Naive thymus-derived CD4-positive, alpha-beta T cell (primary cell): ENCODE data around the gene PANK2. TPM values are rescaled to one million over a fixed set of nuclear protein-coding genes. Genes with fewer than 3 reads are reported as not detected.

Source experiments
- ATAC-seq: fragments of 150-1000 bp; cut with Tn5 transposase; 2 replicates; pipeline ENCODE4 v1.10.0; 2021; ENCODE audit warnings: mild to moderate bottlenecking, moderate library complexity
- CTCF ChIA-PET: fragments of 350-600 bp; sonication (Branson Sonifier 250); formaldehyde crosslinking; loops from one replicate; lab custom pipeline; 2021; ENCODE audit warnings: antibody characterized with exemption; lab: Charles Lee
- POLR2A ChIA-PET: fragments of 350-600 bp; sonication (Branson Sonifier 250); formaldehyde crosslinking; loops from one replicate; lab custom pipeline; 2021; ENCODE audit warnings: antibody characterized with exemption, inconsistent platforms; lab: Charles Lee
- DNase-seq, 9 donors: peaks; one replicate each; pipeline versions ENCODE4 v3.0.0 to v3.0.0-alpha.2; 2020 to 2022; ENCODE audit warnings: mixed read lengths in 1 of 9
- H3K27ac ChIP-seq: one replicate; pipeline ENCODE4 v1.7.0; 2013; ENCODE audit warnings: mild to moderate bottlenecking, low read depth, low read length, moderate library complexity
- H3K27me3 ChIP-seq, 2 donors: one replicate each; pipeline ENCODE4 v1.7.0; 2013; ENCODE audit warnings: low read length in 2 of 2, mild to moderate bottlenecking in 2 of 2, moderate library complexity in 2 of 2; ENCODE audit not compliant: control insufficient read depth in 2 of 2, insufficient read depth in 2 of 2
- H3K36me3 ChIP-seq, 3 experiments: 1 replicate in 2 of 3; 2 replicates in 1 of 3; pipeline ENCODE4 v1.7.0; 2013; ENCODE audit warnings: low read length in 3 of 3, mild to moderate bottlenecking in 3 of 3, moderate library complexity in 1 of 3; ENCODE audit not compliant: insufficient read depth in 3 of 3, control insufficient read depth in 2 of 3
- H3K4me1 ChIP-seq, 2 donors: one replicate each; pipeline ENCODE4 v1.7.0; 2013; ENCODE audit warnings: low read length in 2 of 2, mild to moderate bottlenecking in 2 of 2, moderate library complexity in 1 of 2; ENCODE audit not compliant: control insufficient read depth in 2 of 2, insufficient read depth in 2 of 2
- H3K4me3 ChIP-seq: 2 replicates; pipeline ENCODE4 v1.7.0; 2013; ENCODE audit warnings: mild to moderate bottlenecking, low read length
- H3K9me3 ChIP-seq, 3 experiments: 1 replicate in 2 of 3; 2 replicates in 1 of 3; pipeline ENCODE4 v1.7.0; 2013; ENCODE audit warnings: low read length in 3 of 3; ENCODE audit not compliant: control insufficient read depth in 2 of 3
- H3K27ac Mint-ChIP-seq, 9 donors: one replicate each; pipeline ENCODE4 v1.8.0; 2020 to 2022; ENCODE audit warnings: mixed read lengths in 9 of 9, mild to moderate bottlenecking in 8 of 9, moderate library complexity in 5 of 9, inconsistent platforms in 2 of 9
- H3K27me3 Mint-ChIP-seq, 5 donors: one replicate each; pipeline ENCODE4 v1.8.0; 2021 to 2022; ENCODE audit warnings: mixed read lengths in 5 of 5, mild to moderate bottlenecking in 1 of 5
- H3K36me3 Mint-ChIP-seq, 5 donors: one replicate each; pipeline ENCODE4 v1.8.0; 2020 to 2022; ENCODE audit warnings: mixed read lengths in 5 of 5, mild to moderate bottlenecking in 3 of 5, inconsistent platforms in 1 of 5
- H3K4me1 Mint-ChIP-seq, 7 donors: one replicate each; pipeline ENCODE4 v1.8.0; 2020 to 2022; ENCODE audit warnings: mixed read lengths in 7 of 7, mild to moderate bottlenecking in 3 of 7, inconsistent platforms in 1 of 7
- H3K4me3 Mint-ChIP-seq, 10 donors: one replicate each; pipeline ENCODE4 v1.8.0; 2020 to 2022; ENCODE audit warnings: mild to moderate bottlenecking in 10 of 10, mixed read lengths in 10 of 10, moderate library complexity in 6 of 10, inconsistent platforms in 2 of 10
- H3K9me3 Mint-ChIP-seq, 11 donors: one replicate each; pipeline ENCODE4 v1.8.0; 2020 to 2022; ENCODE audit warnings: mixed read lengths in 11 of 11, mild to moderate bottlenecking in 4 of 11, inconsistent platforms in 1 of 11, moderate library complexity in 1 of 11
- intact Hi-C, 2 donors: fragments of 100-400 bp; cut with micrococcal nuclease; formaldehyde crosslinking; loops; one replicate each; pipeline ENCODE4 v1.15.1; 2023
- polyA plus RNA-seq, 2 donors: library from polyadenylated mRNA; unstranded; fragments of 300-500 nt; fragmentation: Illumina TruSeq; gene quantifications; one replicate each; pipeline ENCODE4 v1.2.3, GENCODE V29; 2021
- total RNA-seq, 6 experiments: library from RNA in 5 of 6; stranded (reverse) in 5 of 6; gene quantifications; 1 replicate in 5 of 6; 2 replicates in 1 of 6; pipeline ENCODE4 v1.2.3 and lab custom pipeline; 2021 to 2026

The PANK2 gene
- total and polyA plus RNA-seq, 7 experiments from 2014 or later = 39.0 to 69.7 (median 46.9) TPM

DNA sequence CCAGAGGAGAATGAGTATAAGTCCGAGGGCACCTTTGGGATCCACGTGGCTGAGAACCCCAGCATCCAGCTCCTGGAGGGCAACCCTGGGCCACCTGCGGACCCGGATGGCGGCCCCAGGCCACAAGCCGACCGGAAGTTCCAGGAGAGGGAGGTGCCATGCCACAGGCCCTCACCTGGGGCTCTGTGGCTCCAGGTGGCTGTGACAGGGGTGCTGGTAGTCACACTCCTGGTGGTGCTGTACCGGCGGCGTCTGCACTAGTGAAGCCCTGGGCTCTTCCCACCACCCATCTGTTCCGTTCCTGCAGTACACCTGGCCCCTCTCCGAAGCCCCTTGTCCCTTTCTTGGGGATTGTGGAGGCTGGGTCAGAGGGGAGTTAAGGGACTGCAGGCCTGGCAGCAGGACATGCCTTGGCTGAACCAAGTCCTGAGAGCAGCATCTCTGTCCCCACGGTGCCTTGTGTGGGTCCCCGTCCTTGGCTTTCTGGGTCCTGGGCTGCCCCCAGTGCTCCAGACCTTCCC, 23.2 kb upstream of the PANK2 start:
- CTCF ChIA-PET = no interaction called here
- H3K36me3 ChIP-seq = peaks cover 23 to 81% (median 29%) of the 10 kb centered on the region in 3 experiments
- POLR2A ChIA-PET = no interaction called here

DNA sequence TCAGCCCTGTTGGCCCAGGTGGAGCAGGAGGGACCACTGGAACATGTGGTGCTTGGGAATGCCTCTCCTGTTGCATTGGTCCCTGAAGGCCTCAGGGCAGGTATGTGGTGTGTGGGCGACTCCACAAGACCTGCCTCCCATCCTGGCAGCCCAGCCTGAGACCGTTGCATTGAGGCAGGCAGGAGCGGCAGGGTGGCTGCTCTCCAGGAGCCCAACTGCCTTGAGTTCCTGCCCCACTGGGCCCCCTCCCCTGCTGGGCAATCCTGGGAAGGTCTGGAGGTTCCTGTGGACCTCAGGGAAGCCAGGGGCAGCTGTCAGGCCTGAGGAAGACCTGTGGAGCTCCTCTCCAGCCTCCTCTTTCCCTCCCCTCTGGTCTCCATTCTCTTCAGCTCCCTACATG, 22.7 kb upstream of the PANK2 start:
- Mint-ChIP-seq H3K9me3 (no peaks in the 10 kb centered on the region), H3K4me3 (no peak overlapping the region), H3K36me3 (peaks cover 10 to 35% (median 18%) of the 10 kb centered on the region in 5 donors), H3K27ac (peak overlapping the region in 3 of 9 donors; percentile 25 to 40 (median 38)), H3K27me3 (no peaks in the 10 kb centered on the region), H3K4me1 (peaks cover 0 to 8% (median 0%) of the 10 kb centered on the region in 7 donors)
- Histone ChIP-seq H3K27ac (no peak overlapping the region), H3K4me3 (no peak overlapping the region), H3K36me3 (peaks cover 23 to 82% (median 26%) of the 10 kb centered on the region in 3 experiments), H3K9me3 (no peaks in the 10 kb centered on the region), H3K4me1 (no peaks in the 10 kb centered on the region), H3K27me3 (no peaks in the 10 kb centered on the region)
- no peak for ATAC-seq
- ChIA-PET CTCF (interaction anchor here (1.5 kb wide), 1 partner anchor 21 kb away, joined by 3 read pairs; no protein-coding TSS in a partner anchor), POLR2A (no interaction called here)
- DNase-seq = no peak
- intact Hi-C loops = no loop called here

More for the DNA sequence above, 23.2 kb upstream of the PANK2 start:
- H3K4me1 Mint-ChIP-seq = peaks cover 0 to 12% (median 0%) of the 10 kb centered on the region in 7 donors
- Histone ChIP-seq H3K27me3 (no peaks in the 10 kb centered on the region), H3K27ac (no peak overlapping the region), H3K4me3 (no peak overlapping the region), H3K9me3 (no peaks in the 10 kb centered on the region), H3K4me1 (no peaks in the 10 kb centered on the region)
- intact Hi-C loops = no loop called here
- H3K4me3 Mint-ChIP-seq = no peak overlapping the region
- ATAC-seq = no peak
- H3K27ac Mint-ChIP-seq = peak overlapping the region in 1 of 9 donors; percentile 25
- no peaks in the 10 kb centered on the region for H3K27me3 Mint-ChIP-seq
- DNase-seq = no peak
- H3K9me3 Mint-ChIP-seq = no peaks in the 10 kb centered on the region
- peaks cover 10 to 39% (median 23%) of the 10 kb centered on the region in 5 donors for H3K36me3 Mint-ChIP-seq

DNA sequence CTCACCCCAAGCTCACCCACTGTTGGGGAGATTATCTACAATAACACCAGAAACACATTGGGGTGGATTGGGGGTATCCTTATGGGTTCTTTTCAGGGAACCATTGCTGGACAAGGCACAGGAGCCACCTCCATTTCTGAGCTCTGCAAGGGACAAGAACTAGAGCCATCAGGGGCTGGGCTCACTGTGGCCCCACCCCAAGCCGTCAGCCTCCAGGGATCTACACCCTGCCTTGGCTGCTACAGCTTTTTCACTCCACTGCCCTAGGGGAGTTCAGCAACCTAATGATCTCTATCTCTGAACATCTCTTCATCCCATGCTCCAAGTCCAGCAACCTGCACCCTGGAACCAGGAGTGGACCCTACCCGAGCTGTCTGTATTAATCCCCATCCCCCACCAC, 21.4 kb upstream of the PANK2 start:
- H3K27me3 Mint-ChIP-seq = no peaks in the 10 kb centered on the region
- H3K4me3 Mint-ChIP-seq = no peak overlapping the region
- peak overlapping the region in 4 of 9 donors; percentile 5 to 42 (median 37) for H3K27ac Mint-ChIP-seq
- intact Hi-C loops = no loop called here
- Histone ChIP-seq H3K9me3 (no peaks in the 10 kb centered on the region), H3K36me3 (peaks cover 14 to 79% (median 15%) of the 10 kb centered on the region in 3 experiments), H3K4me1 (no peaks in the 10 kb centered on the region), H3K27ac (no peak overlapping the region), H3K27me3 (no peaks in the 10 kb centered on the region), H3K4me3 (no peak overlapping the region)
- DNase-seq (no peak), ATAC-seq (no peak)
- ChIA-PET POLR2A (no interaction called here), CTCF (interaction anchor here (0.6 to 1.5 kb wide), 2 partner anchors 20 to 80 kb away, joined by 3 read pairs; no protein-coding TSS in a partner anchor)
- no peaks in the 10 kb centered on the region for H3K9me3 Mint-ChIP-seq
- peaks cover 5 to 27% (median 14%) of the 10 kb centered on the region in 5 donors for H3K36me3 Mint-ChIP-seq
- peaks cover 0 to 10% (median 4%) of the 10 kb centered on the region in 7 donors for H3K4me1 Mint-ChIP-seq

DNA sequence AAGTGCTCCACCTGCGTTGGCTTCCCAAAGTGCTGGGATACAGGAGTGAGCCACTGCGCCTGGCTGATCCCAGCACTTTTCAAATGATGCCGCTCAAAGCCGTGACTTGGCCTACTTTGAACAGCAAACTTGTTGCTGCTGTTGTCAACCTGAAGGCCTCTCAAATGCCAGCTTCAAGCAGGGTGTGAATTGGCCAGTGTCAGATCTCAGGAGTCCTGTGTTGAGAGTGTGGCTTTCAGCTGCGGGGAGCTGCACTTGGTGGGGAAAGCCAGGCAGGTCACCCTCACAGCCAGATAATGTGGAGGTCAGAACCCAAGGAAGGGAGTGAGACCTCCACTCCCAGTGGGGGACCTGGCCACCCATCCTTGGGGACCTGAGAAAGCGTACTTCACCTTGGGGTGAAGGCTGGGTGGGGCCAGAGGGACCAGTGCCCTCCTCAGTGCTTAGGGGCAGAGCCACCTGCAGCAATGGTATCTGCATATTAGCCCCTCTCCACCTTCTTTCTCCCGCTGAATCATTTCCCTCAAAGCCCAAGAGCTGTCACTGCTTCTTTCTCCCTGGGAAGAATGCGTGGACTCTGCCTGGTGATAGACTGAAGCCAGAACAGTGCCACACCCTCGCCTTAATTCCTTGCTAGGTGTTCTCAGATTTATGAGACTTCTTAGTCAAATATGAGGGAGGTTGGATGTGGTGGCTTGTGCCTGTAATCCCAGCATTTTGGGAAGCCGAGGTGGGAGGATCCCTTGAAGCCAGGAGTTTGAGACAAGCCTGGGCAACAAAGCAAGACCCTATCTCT, 19.1 kb upstream of the PANK2 start:
- Histone ChIP-seq H3K4me3 (no peak overlapping the region), H3K27me3 (no peaks in the 10 kb centered on the region), H3K4me1 (no peaks in the 10 kb centered on the region), H3K36me3 (peaks cover 0 to 75% (median 4%) of the 10 kb centered on the region in 3 experiments), H3K9me3 (no peaks in the 10 kb centered on the region), H3K27ac (peak overlapping the region; percentile 13)
- ChIA-PET CTCF (no interaction called here), POLR2A (no interaction called here)
- ATAC-seq (no peak), DNase-seq (no peak)
- H3K27ac Mint-ChIP-seq = peak overlapping the region in 3 of 9 donors; percentile 22 to 77 (median 31)
- no peaks in the 10 kb centered on the region for H3K27me3 Mint-ChIP-seq
- H3K36me3 Mint-ChIP-seq = peaks cover 0 to 24% (median 9%) of the 10 kb centered on the region in 5 donors
- intact Hi-C loops = no loop called here
- H3K4me1 Mint-ChIP-seq = peaks cover 8 to 21% (median 17%) of the 10 kb centered on the region in 7 donors
- H3K4me3 Mint-ChIP-seq = no peak overlapping the region
- no peaks in the 10 kb centered on the region for H3K9me3 Mint-ChIP-seq

DNA sequence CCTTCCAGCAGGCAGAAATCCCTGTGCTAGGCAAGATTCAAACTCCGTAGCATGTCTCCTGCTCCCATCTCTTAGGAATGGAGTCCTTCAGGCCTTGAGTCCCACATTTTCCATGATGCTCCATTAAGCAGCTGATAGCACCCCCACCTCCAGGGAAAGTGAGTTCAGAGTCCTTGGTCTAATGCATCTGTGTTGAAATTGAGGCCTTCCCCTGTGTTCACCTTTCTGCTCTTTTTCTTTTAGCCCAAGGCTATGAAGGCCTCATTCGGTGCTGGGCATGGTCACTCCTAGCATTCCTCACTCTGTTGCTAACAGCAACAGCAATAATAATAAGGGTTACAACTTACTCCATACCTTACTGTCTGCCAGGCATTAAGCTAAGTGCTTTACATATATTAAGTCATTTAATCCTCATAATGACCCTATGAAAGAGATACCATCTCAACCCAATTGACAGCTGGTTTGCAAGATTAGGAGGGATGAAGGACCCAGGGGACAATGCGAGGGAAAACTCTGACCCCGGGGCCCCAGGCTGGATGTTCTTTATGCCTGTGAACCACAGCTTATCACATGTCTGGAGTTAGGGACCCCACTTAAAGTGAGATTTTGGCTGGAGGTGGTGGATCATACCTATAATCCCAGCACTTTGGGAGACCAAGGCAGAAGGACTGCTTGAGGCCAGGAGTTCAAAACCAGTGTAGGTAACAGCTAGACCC, 17.5 kb upstream of the PANK2 start:
- Mint-ChIP-seq H3K4me3 (no peak overlapping the region), H3K27ac (peak overlapping the region in 4 of 9 donors; percentile 6 to 64 (median 16)), H3K36me3 (peaks cover 0 to 24% (median 9%) of the 10 kb centered on the region in 5 donors), H3K9me3 (no peaks in the 10 kb centered on the region), H3K27me3 (no peaks in the 10 kb centered on the region), H3K4me1 (peaks cover 15 to 33% (median 26%) of the 10 kb centered on the region in 7 donors)
- ChIA-PET POLR2A (no interaction called here), CTCF (no interaction called here)
- Histone ChIP-seq H3K27ac (no peak overlapping the region), H3K4me3 (no peak overlapping the region), H3K4me1 (no peaks in the 10 kb centered on the region), H3K36me3 (peaks cover 0 to 58% (median 0%) of the 10 kb centered on the region in 3 experiments), H3K9me3 (no peaks in the 10 kb centered on the region), H3K27me3 (no peaks in the 10 kb centered on the region)
- ATAC-seq (no peak), DNase-seq (no peak)
- intact Hi-C loops = no loop called here

DNA sequence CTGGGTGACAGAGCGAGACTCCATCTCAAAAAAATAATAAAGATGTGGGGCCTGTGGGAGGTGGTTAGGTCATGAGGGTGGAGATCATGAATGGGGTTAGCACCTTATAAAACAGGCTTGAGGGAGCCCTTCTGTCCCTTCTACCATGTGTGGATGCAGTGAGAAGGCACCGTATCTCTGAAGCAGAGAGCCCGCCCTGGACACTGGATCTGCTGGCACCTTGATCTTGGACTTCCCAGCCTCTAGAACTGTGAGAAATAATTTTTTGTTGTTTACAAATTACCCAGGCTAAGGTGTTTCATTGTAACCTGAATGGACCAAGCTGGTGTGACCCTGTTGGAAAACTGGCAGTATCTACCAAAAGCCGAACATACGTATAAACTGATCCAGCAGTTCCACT, 15.7 kb upstream of the PANK2 start:
- H3K27ac Mint-ChIP-seq = peak overlapping the region in 2 of 9 donors; percentile 25 to 26
- peaks cover 15 to 33% (median 26%) of the 10 kb centered on the region in 7 donors for H3K4me1 Mint-ChIP-seq
- intact Hi-C loops = no loop called here
- no peaks in the 10 kb centered on the region for H3K4me1 ChIP-seq
- no peak for DNase-seq
- no peak for ATAC-seq
- H3K27me3 ChIP-seq = no peaks in the 10 kb centered on the region
- peaks cover 0 to 24% (median 9%) of the 10 kb centered on the region in 5 donors for H3K36me3 Mint-ChIP-seq
- H3K27ac ChIP-seq = no peak overlapping the region
- H3K9me3 ChIP-seq = no peaks in the 10 kb centered on the region
- H3K36me3 ChIP-seq = peaks cover 0 to 41% (median 0%) of the 10 kb centered on the region in 3 experiments
- H3K4me3 ChIP-seq = no peak overlapping the region
- no peak overlapping the region for H3K4me3 Mint-ChIP-seq
- ChIA-PET POLR2A (no interaction called here), CTCF (no interaction called here)
- no peaks in the 10 kb centered on the region for H3K27me3 Mint-ChIP-seq
- no peaks in the 10 kb centered on the region for H3K9me3 Mint-ChIP-seq
